Panc1 (cell line): ENCODE measurements around the gene PRR22. TPM values are rescaled to one million over a fixed set of nuclear protein-coding genes. Genes with fewer than 3 reads are reported as not detected.

Experiments used
- ATAC-seq: fragments of 200-7000 bp; cut with Tn5 transposase; 2 replicates; pipeline ENCODE4 v1.9.1; 2020; ENCODE audit warnings: mild to moderate bottlenecking, moderate library complexity
- BruUV-seq: library from RNA; stranded (reverse); fragments of 400-500 nt; replicated peaks from 2 replicates; lab custom pipeline; 2021; lab: Mats Ljungman, UMichigan
- CTCF ChIA-PET: fragments of 300-600 bp; sonication (Branson Sonifier 250); formaldehyde crosslinking; loops from one replicate; lab custom pipeline; 2022; ENCODE audit warnings: antibody characterized with exemption; lab: Charles Lee
- POLR2A ChIA-PET: fragments of 300-600 bp; sonication (Branson Sonifier 250); formaldehyde crosslinking; loops from one replicate; lab custom pipeline; 2022; ENCODE audit warnings: antibody characterized with exemption; lab: Charles Lee
- DNase-seq: peaks from one replicate; pipeline ENCODE4 v3.0.0-alpha.2; 2010; ENCODE audit warnings: low read depth, low spot score
- H3K27ac ChIP-seq: 2 replicates; pipeline ENCODE4 v1.5.1; 2011; ENCODE audit warnings: mild to moderate bottlenecking, low read length, inconsistent platforms
- H3K27me3 ChIP-seq: fragments of 200-500 bp; sonication (Bioruptor generic); 2 replicates; pipeline ENCODE4 v1.6.0; 2014; ENCODE audit warnings: low read length, inconsistent platforms; ENCODE audit not compliant: control insufficient read depth, insufficient read depth
- H3K36me3 ChIP-seq: fragments of 200-500 bp; sonication (Bioruptor generic); 2 replicates; pipeline ENCODE4 v1.5.1; 2014; ENCODE audit warnings: inconsistent platforms, mild to moderate bottlenecking, low read length, moderate library complexity; ENCODE audit not compliant: control insufficient read depth, insufficient read depth
- H3K4me1 ChIP-seq: 2 replicates; pipeline ENCODE4 v1.5.1; 2011; ENCODE audit warnings: inconsistent platforms, mild to moderate bottlenecking, low read length, moderate library complexity; ENCODE audit not compliant: control insufficient read depth, insufficient read depth
- H3K4me3 ChIP-seq, 2 experiments: 2 replicates each; pipeline ENCODE4 v1.5.1; 2011 to 2012; ENCODE audit warnings: low read depth in 2 of 2, low read length in 2 of 2, mild to moderate bottlenecking in 2 of 2, inconsistent platforms in 1 of 2, moderate library complexity in 1 of 2
- H3K9me3 ChIP-seq: fragments of 200-500 bp; sonication (Bioruptor generic); 2 replicates; pipeline ENCODE4 v1.5.1; 2014; ENCODE audit warnings: low read depth, mild to moderate bottlenecking, inconsistent platforms, low read length, moderate library complexity; ENCODE audit not compliant: control insufficient read depth, insufficient read depth
- POLR2AphosphoS5 ChIP-seq: IDR thresholded peaks from 2 replicates; pipeline ENCODE4 v1.6.1; 2012; ENCODE audit warnings: mild to moderate bottlenecking, low read depth, low read length, moderate library complexity
- REST ChIP-seq, 2 experiments: IDR thresholded peaks; 2 replicates each; pipeline ENCODE4 v1.6.1; 2011 to 2012; ENCODE audit warnings: low read depth in 2 of 2, control low read depth in 1 of 2, low read length in 1 of 2, mild to moderate bottlenecking in 1 of 2, moderate library complexity in 1 of 2; ENCODE audit not compliant: insufficient read depth in 1 of 2
- SIN3A ChIP-seq: IDR thresholded peaks from 2 replicates; pipeline ENCODE4 v1.6.1; 2012; ENCODE audit warnings: low read depth, mild to moderate bottlenecking, low read length, moderate library complexity, borderline replicate concordance; ENCODE audit not compliant: insufficient read depth
- TCF7L2 ChIP-seq: IDR thresholded peaks from 2 replicates; pipeline ENCODE4 v1.6.1; 2011; ENCODE audit warnings: mild to moderate bottlenecking, low read depth, low read length, inconsistent platforms
- in situ Hi-C: cut with HindIII; loops from 2 replicates; pipeline ENCODE4 v1.10.0; 2016; ENCODE audit warnings: low sequenced_read_pairs, low pct_unique_long_range_greater_than_20kb
- intact Hi-C: fragments of 100-400 bp; cut with micrococcal nuclease; formaldehyde crosslinking; loops from one replicate; pipeline ENCODE4 v1.10.0; 2022; ENCODE audit not compliant: unreplicated experiment
- total RNA-seq: library from RNA; stranded (reverse); gene quantifications from one replicate; pipeline ENCODE4 v1.2.1, GENCODE V29; 2021; ENCODE audit not compliant: unreplicated experiment
- TF ChIP-seq, protein P1 (sequence below): fragments of 450-650 bp; IDR thresholded peaks from 2 replicates; pipeline ENCODE4 v1.5.1; 2017; ENCODE audit warnings: mild to moderate bottlenecking

PRR22 gene
- total RNA-seq, 1 experiment from 2014 or later = 5.9 TPM

DNA sequence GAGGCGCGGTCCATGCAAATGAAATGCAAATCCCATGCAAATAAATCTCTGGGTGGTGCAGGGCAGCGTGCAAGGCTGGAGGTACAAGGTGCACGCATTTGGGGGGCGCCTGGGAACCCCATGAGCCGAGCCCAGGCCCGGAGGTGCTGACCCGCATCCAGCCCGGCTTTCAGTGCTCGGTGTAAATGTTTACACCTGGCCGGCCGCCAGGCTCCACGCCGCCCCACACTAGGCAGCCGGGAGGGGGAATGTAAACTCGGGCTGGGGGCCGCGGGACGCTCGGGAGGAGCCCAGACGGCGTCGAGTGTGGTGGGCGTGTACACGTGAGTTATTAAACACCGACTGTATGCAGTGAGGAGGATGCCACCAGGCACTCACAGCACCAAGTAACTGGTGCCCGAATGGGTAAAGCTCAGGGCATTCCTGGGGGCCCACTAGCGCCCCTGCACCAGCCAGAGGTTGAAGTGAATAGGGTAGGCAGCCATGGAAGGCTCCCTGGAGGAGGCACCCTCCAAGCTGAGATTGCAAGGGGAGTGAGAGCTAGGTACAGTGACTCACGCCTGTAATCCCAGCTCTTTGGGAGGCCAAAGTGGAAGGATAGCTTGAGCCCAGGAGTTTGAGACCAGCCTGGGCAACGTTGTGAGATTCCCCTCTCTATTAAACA lies 37.8 kb upstream of the PRR22 start:
- DNase-seq = no peak
- Histone ChIP-seq H3K4me1 (peaks cover 8% of the 10 kb centered on the region), H3K36me3 (no peaks in the 10 kb centered on the region), H3K4me3 (no peak overlapping the region), H3K27ac (no peak overlapping the region), H3K27me3 (no peaks in the 10 kb centered on the region), H3K9me3 (no peaks in the 10 kb centered on the region)
- intact Hi-C loops = no loop called here
- in situ Hi-C loops = no loop called here
- POLR2A ChIA-PET = no interaction called here
- no peak for ATAC-seq
- no TSS peak for BruUV-seq
- CTCF ChIA-PET = interaction anchor here (0.7 kb wide), 1 partner anchor 343 kb away, joined by 4 read pairs; no protein-coding TSS in a partner anchor
- no peak for TF ChIP-seq TCF7L2
- no peak for TF ChIP-seq REST (IDR thresholded peaks at IDR 0.05; ENCODE audit: insufficient read depth in 1 of 2, low read depth in 2 of 2, low read length in 1 of 2)
- no peak for TF ChIP-seq SIN3A
- TF ChIP-seq, protein P1, sequence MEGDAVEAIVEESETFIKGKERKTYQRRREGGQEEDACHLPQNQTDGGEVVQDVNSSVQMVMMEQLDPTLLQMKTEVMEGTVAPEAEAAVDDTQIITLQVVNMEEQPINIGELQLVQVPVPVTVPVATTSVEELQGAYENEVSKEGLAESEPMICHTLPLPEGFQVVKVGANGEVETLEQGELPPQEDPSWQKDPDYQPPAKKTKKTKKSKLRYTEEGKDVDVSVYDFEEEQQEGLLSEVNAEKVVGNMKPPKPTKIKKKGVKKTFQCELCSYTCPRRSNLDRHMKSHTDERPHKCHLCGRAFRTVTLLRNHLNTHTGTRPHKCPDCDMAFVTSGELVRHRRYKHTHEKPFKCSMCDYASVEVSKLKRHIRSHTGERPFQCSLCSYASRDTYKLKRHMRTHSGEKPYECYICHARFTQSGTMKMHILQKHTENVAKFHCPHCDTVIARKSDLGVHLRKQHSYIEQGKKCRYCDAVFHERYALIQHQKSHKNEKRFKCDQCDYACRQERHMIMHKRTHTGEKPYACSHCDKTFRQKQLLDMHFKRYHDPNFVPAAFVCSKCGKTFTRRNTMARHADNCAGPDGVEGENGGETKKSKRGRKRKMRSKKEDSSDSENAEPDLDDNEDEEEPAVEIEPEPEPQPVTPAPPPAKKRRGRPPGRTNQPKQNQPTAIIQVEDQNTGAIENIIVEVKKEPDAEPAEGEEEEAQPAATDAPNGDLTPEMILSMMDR = no peak
- TF ChIP-seq POLR2AphosphoS5 = no peak

DNA sequence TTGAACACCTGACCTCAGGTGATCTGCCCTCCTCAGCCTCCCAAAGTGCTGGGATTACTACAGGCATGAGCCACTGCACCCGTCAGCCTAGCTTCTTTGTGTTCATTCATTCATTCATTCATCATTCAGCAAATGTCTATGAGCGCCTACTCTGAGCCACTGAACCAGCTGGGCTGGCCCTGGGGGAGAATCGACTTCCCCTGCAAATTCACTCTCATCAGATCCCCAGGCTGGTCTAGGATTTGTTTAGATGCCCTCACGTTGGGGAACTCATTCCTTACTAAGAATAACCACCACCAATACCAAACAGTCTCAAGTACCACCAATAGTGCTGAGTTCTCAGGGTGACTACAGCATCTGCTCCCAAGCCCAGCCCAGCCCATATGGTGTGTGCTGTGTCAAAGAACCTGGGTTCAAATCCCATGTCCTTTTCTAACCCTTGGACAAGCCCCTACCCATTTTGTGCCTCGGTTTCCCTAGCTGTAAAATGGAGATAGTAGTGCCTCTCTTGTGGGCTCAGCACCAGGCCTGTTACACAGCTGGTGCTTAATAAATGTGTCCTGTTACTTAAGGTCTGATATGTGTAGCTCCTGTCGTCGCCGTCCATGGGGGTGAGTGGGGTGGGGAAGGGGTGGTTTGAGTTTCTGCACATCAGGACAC lies 37.1 kb upstream of the PRR22 start:
- BruUV-seq = no TSS peak
- no peak for ATAC-seq
- H3K27me3 ChIP-seq = no peaks in the 10 kb centered on the region
- intact Hi-C loops = no loop called here
- ChIA-PET POLR2A (no interaction called here), CTCF (interaction anchor here (0.6 kb wide), 1 partner anchor 95 kb away, joined by 3 read pairs; no protein-coding TSS in a partner anchor)
- TF ChIP-seq SIN3A (no peak), POLR2AphosphoS5 (no peak), REST (IDR thresholded peaks at IDR 0.05; ENCODE audit: insufficient read depth in 1 of 2, low read depth in 2 of 2, low read length in 1 of 2) (no peak)
- TF ChIP-seq, protein P1 = no peak
- peaks cover 2% of the 10 kb centered on the region for H3K4me1 ChIP-seq
- H3K9me3 ChIP-seq = no peaks in the 10 kb centered on the region
- H3K4me3 ChIP-seq = no peak overlapping the region
- no peak for DNase-seq
- no peak overlapping the region for H3K27ac ChIP-seq
- in situ Hi-C loops = no loop called here
- H3K36me3 ChIP-seq = no peaks in the 10 kb centered on the region
